Measurements from ENCODE around the gene SETDB2.

Gene SETDB2

GRCh38 chr13:49452725-49453457, 8.8 kb downstream of the SETDB2 start:
- Mint-ChIP-seq H3K36me3 (ENCODE audit: low read depth) (peaks cover 9% of the 10 kb centered on the region), H3K27me3 (ENCODE audit: low read depth) (no peaks in the 10 kb centered on the region), H3K4me3 (no peak overlapping the region), H3K4me1 (no peaks in the 10 kb centered on the region), H3K9me3 (no peaks in the 10 kb centered on the region), H3K27ac (no peak overlapping the region)
- no peak for TF ChIP-seq CTCF (IDR thresholded peaks at IDR 0.05; ENCODE audit: unreplicated experiment in 3 of 3)

DNA sequence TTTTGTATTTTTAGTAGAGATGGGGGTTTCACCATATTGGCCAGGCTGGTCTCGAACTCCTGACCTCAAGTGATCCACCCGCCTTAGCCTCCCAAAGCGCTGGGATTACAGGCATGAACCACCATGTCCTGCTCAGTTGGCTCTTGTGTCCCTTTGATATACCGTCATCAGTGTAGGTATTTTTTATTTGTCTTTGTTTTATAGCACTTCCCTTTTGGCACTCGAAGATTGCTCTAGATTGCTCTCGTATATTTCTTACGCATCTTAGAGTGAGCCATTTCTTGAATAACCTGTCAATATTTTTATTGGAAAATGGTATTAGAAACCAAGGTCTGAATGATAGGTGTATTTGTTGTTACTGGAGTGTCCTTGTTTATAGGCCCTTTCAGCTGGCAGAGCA, 9.4 kb downstream of the SETDB2 start:
- peaks cover 12% of the 10 kb centered on the region for H3K36me3 Mint-ChIP-seq (ENCODE audit: low read depth)
- no peaks in the 10 kb centered on the region for H3K27me3 Mint-ChIP-seq (ENCODE audit: low read depth)

DNA sequence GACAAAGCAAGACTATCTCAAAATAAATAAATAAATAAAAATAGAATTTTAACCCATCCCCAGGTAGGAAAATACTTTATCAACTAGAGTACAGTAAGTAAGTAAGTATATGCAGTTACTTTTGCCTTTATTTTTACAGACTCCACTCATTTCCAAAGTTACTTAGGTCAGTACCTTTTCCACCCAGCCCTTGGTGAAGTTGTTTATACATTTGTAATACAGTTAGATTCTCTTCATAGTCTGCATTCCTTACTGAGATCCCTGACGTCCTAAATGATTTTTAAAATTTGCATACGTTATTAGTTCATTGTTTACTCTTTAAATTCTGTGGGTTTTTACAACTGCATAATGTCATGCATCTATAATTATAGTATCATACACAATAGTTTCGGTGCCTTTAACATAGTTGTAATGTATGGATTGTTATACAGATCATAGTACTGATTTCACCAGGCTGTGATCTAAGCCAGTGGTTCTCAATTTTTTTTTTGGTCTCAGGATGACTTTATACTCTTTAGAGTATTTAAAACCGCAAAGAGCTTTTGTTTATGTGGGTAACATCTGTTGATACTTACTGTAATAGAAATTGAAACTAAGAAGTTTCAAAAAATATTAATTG, 10.4 kb downstream of the SETDB2 start:
- H3K27ac Mint-ChIP-seq = no peak overlapping the region
- no peaks in the 10 kb centered on the region for H3K4me1 Mint-ChIP-seq
- H3K4me3 Mint-ChIP-seq = no peak overlapping the region
- H3K36me3 Mint-ChIP-seq (ENCODE audit: low read depth) = peaks cover 13% of the 10 kb centered on the region
- no peak for TF ChIP-seq CTCF (IDR thresholded peaks at IDR 0.05; ENCODE audit: unreplicated experiment in 3 of 3)
- no peaks in the 10 kb centered on the region for H3K9me3 Mint-ChIP-seq
- no peaks in the 10 kb centered on the region for H3K27me3 Mint-ChIP-seq (ENCODE audit: low read depth)

More for the DNA sequence above, 9.4 kb downstream of the SETDB2 start:
- Mint-ChIP-seq H3K27ac (no peak overlapping the region), H3K9me3 (no peaks in the 10 kb centered on the region), H3K4me1 (no peaks in the 10 kb centered on the region), H3K4me3 (no peak overlapping the region)
- TF ChIP-seq CTCF (IDR thresholded peaks at IDR 0.05; ENCODE audit: unreplicated experiment in 3 of 3) = no peak

GRCh38 chr13:49455007-49455398, 10.9 kb downstream of the SETDB2 start:
- Mint-ChIP-seq H3K4me1 (no peaks in the 10 kb centered on the region), H3K9me3 (no peaks in the 10 kb centered on the region), H3K36me3 (ENCODE audit: low read depth) (peaks cover 13% of the 10 kb centered on the region), H3K4me3 (no peak overlapping the region), H3K27me3 (ENCODE audit: low read depth) (no peaks in the 10 kb centered on the region), H3K27ac (no peak overlapping the region)
- no peak for TF ChIP-seq CTCF (IDR thresholded peaks at IDR 0.05; ENCODE audit: unreplicated experiment in 3 of 3)

DNA sequence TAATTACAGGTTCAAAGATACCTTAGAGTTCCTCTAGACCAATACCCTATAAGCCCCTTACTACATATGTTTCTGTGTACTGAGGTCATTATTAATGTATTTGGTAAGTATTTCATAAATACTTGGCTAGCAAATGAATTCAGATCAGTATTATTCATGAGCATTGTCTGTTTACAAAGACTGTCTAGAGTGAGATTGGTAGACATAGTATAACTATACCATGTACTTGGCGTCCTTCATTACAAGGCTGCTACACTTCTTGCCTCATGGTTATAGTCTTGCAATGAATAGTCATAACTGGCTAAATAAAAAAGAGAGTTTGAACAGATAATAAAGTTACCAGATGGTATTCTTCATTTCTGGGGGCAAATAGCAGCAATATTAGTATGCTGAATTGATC, 12.1 kb downstream of the SETDB2 start:
- no peak overlapping the region for H3K27ac Mint-ChIP-seq
- no peaks in the 10 kb centered on the region for H3K4me1 Mint-ChIP-seq
- no peaks in the 10 kb centered on the region for H3K27me3 Mint-ChIP-seq (ENCODE audit: low read depth)
- H3K9me3 Mint-ChIP-seq = no peaks in the 10 kb centered on the region
- no peak overlapping the region for H3K4me3 Mint-ChIP-seq
- TF ChIP-seq CTCF (IDR thresholded peaks at IDR 0.05; ENCODE audit: unreplicated experiment in 3 of 3) = no peak
- H3K36me3 Mint-ChIP-seq (ENCODE audit: low read depth) = peaks cover 18% of the 10 kb centered on the region

DNA sequence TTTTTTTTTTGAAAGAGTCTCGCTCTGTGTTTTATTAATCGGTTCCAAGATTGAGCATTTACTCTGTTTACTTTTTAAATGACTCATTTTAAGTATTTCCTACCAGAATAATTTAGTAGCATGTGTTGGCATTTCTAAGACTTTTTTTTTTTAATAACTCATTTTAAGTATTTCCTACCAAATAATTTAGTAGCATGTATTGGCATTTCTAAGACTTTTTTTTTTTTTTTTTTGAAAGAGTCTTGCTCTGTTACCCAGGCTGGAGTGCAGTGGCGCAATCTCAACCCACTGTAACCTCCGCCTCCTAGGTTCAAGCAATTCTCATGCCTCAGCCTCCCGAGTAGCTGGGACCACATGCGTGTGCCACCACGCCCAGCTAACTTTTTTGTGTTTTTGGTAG, 13.1 kb downstream of the SETDB2 start:
- H3K27ac Mint-ChIP-seq = no peak overlapping the region
- H3K9me3 Mint-ChIP-seq = peaks cover 1% of the 10 kb centered on the region
- H3K4me1 Mint-ChIP-seq = no peaks in the 10 kb centered on the region
- H3K4me3 Mint-ChIP-seq = no peak overlapping the region
- peaks cover 29% of the 10 kb centered on the region for H3K36me3 Mint-ChIP-seq (ENCODE audit: low read depth)
- no peaks in the 10 kb centered on the region for H3K27me3 Mint-ChIP-seq (ENCODE audit: low read depth)
- no peak for TF ChIP-seq CTCF (IDR thresholded peaks at IDR 0.05; ENCODE audit: unreplicated experiment in 3 of 3)
